ENCODE data around the gene SPATS2.
"Not testable (repeated sequence)": the region's sequence is repeated elsewhere in the genome, so short reads cannot be mapped to it uniquely, and the experiment has no call there.

DNA sequence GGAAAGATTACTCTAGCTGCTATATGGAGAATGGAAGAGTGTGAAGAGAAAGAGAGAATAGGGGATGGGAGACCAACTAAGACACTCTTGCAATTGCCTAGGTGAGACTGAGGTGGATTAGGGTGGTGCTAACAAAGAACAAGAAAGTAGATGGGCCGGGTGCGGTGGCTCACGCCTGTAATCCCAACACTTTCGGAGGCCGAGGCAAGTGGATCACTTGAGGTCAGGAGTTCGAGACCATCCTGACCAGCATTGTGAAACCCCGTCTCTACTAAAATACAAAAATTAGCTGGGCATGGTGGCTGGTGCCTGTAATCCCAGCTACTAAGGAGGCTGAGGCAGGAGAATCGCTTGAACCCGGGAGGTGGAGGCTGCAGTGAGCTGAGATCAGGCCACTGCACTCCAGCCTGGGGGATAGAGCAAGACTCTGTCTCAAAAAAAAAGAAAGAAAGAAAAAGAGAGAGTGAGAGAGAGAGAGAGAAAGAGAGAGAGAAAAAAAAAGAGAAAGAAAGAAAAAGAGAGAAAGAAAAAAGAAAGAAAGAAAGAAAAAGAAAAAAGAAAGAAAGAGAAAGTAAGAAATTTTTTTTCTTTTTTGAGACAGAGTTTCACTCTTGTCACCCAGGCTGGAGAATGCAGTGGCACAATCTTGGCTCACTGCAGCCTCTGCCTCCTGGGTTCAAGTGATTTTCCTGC is 46.7 kb upstream of the SPATS2 start:
- not testable (repeated sequence) for TF ChIP-seq CTCF (IDR thresholded peaks at IDR 0.05; ENCODE audit: insufficient read depth, low read depth, low read length); EZH2 (IDR thresholded peaks at IDR 0.05; ENCODE audit: insufficient read depth, low read length)
